ENCODE data around the gene TSFM. TPM values are rescaled to one million over a fixed set of nuclear protein-coding genes. Genes with fewer than 3 reads are reported as not detected.
"Not testable (repeated sequence)": the region's sequence is repeated elsewhere in the genome, so short reads cannot be mapped to it uniquely, and the experiment has no call there.

TSFM gene
- polyA plus RNA-seq, 3 donors, result 4.5 to 22.6 (median 21.8) TPM

DNA sequence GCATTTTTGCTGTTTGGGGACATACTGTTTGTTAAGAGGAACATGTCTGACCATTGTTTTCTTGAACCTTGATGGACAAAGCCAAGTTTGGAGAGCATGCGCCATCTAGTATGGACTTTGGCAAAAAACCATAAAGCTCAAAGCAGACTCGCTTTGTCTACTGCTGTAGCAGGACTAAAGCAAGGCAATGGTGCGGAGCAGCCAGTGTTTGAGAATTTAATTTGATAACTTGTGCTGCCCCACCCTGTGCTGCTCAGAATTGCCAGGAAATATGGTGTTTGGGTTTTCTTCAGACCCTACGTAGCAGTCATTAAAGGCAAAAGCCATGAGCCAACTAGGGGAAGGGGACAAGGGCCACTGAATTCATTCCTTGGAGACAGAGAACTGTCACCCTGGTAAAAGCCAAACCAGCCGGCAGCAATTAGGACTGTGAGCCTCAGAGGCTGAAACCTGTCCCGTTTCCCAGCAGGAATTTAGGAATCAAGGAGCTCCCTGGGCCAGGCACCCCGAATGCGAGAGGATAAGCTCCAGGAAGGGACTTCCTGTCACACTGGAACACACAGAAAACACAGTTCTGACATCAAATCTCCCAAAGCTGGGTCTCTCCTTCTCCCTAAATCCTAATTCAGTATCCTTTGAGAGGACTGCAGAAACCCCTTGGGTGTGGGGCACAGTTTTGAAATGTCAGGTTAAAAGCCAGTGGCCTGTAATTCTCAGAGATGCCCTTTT, 34.8 kb downstream of the TSFM start:
- peaks cover 24 to 31% of the 10 kb centered on the region in 2 donors for H3K36me3 ChIP-seq (replicated peaks in 1 of 2; ENCODE audit: control insufficient read depth in 1 of 2, insufficient read depth in 2 of 2, low read length in 2 of 2)
- WGBS (ENCODE audit: insufficient coverage), result 98% methylated on average over 8 of the region's 8 CpGs
- Mint-ChIP-seq H3K27me3 (ENCODE audit: low read depth in 3 of 3) (no peaks in the 10 kb centered on the region), H3K36me3 (peaks cover 28 to 39% of the 10 kb centered on the region in 2 donors), H3K4me3 (no peak overlapping the region), H3K9me3 (no peaks in the 10 kb centered on the region), H3K27ac (peak overlapping the region in 1 of 7 donors; percentile 53), H3K4me1 (peaks cover 31% of the 10 kb centered on the region)
- H3K4me3 ChIP-seq (replicated peaks in 1 of 3; ENCODE audit: low read depth in 2 of 3, low read length in 3 of 3), result no peak overlapping the region
- H3K27me3 ChIP-seq (ENCODE audit: control insufficient read depth in 2 of 2, insufficient read depth in 2 of 2, low read length in 2 of 2), result no peaks in the 10 kb centered on the region
- peak overlapping the region in 1 of 2 donors; percentile 39 for H3K27ac ChIP-seq (ENCODE audit: low read depth in 1 of 2, low read length in 2 of 2)
- no peak for DNase-seq
- H3K79me2 ChIP-seq (ENCODE audit: insufficient read depth, low read length), result no peaks in the 10 kb centered on the region
- no peak overlapping the region for H3K9ac ChIP-seq (ENCODE audit: insufficient read depth, low read length, poor library complexity, severe bottlenecking)
- peaks cover 67% of the 10 kb centered on the region for H4K20me1 ChIP-seq (ENCODE audit: insufficient read depth, low read length)
- H3K9me3 ChIP-seq (replicated peaks in 1 of 2; ENCODE audit: control insufficient read depth in 1 of 2, insufficient read depth in 1 of 2, low read length in 2 of 2), result no peaks in the 10 kb centered on the region
- peaks cover 23% of the 10 kb centered on the region in 2 donors for H3K4me1 ChIP-seq (ENCODE audit: control insufficient read depth in 1 of 2, insufficient read depth in 2 of 2, low read length in 2 of 2)
- TF ChIP-seq, protein P1, sequence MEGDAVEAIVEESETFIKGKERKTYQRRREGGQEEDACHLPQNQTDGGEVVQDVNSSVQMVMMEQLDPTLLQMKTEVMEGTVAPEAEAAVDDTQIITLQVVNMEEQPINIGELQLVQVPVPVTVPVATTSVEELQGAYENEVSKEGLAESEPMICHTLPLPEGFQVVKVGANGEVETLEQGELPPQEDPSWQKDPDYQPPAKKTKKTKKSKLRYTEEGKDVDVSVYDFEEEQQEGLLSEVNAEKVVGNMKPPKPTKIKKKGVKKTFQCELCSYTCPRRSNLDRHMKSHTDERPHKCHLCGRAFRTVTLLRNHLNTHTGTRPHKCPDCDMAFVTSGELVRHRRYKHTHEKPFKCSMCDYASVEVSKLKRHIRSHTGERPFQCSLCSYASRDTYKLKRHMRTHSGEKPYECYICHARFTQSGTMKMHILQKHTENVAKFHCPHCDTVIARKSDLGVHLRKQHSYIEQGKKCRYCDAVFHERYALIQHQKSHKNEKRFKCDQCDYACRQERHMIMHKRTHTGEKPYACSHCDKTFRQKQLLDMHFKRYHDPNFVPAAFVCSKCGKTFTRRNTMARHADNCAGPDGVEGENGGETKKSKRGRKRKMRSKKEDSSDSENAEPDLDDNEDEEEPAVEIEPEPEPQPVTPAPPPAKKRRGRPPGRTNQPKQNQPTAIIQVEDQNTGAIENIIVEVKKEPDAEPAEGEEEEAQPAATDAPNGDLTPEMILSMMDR (IDR thresholded peaks at IDR 0.05), result no peak
- H2AFZ ChIP-seq (ENCODE audit: insufficient read depth, low read depth, low read length, poor library complexity, severe bottlenecking), result no peak overlapping the region
- peak overlapping the region; percentile 10 for H3K4me2 ChIP-seq (replicated peaks; ENCODE audit: extremely low read depth, low read length, poor library complexity, severe bottlenecking)
- intact Hi-C loops (cut with micrococcal nuclease), result no loop called here

DNA sequence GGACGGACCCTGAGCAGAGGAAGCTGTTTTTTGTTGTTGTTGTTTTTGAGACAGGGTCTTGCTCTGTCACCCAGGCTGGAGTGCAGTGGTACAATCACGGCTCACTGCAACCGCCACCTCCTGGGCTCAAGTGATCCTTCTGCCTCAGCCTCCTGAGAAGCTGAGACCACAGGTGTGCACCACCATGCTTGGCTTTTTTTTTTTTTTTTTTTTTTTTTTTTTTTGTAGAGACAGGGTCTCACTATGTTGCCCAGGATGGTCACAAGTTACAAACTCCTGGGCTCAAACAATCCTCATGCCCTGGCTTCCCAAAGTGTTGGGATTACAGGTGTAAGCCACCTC, 35.4 kb downstream of the TSFM start:
- Histone ChIP-seq H3K4me1 (ENCODE audit: control insufficient read depth in 1 of 2, insufficient read depth in 2 of 2, low read length in 2 of 2) (peaks cover 23% of the 10 kb centered on the region in 2 donors), H3K36me3 (replicated peaks in 1 of 2; ENCODE audit: control insufficient read depth in 1 of 2, insufficient read depth in 2 of 2, low read length in 2 of 2) (peaks cover 30 to 37% of the 10 kb centered on the region in 2 donors), H3K27ac (ENCODE audit: low read depth in 1 of 2, low read length in 2 of 2) (peak overlapping the region in 1 of 2 donors; percentile 39), H4K20me1 (ENCODE audit: insufficient read depth, low read length) (peaks cover 72% of the 10 kb centered on the region)
- H3K27me3 Mint-ChIP-seq (ENCODE audit: low read depth in 3 of 3); DNase-seq; H3K9me3 ChIP-seq (replicated peaks in 1 of 2; ENCODE audit: control insufficient read depth in 1 of 2, insufficient read depth in 1 of 2, low read length in 2 of 2); H3K4me3 ChIP-seq (replicated peaks in 1 of 3; ENCODE audit: low read depth in 2 of 3, low read length in 3 of 3); H3K27me3 ChIP-seq (ENCODE audit: control insufficient read depth in 2 of 2, insufficient read depth in 2 of 2, low read length in 2 of 2); H2AFZ ChIP-seq (ENCODE audit: insufficient read depth, low read depth, low read length, poor library complexity, severe bottlenecking); H3K9ac ChIP-seq (ENCODE audit: insufficient read depth, low read length, poor library complexity, severe bottlenecking); H3K79me2 ChIP-seq (ENCODE audit: insufficient read depth, low read length); intact Hi-C loops (cut with micrococcal nuclease); H3K4me2 ChIP-seq (replicated peaks; ENCODE audit: extremely low read depth, low read length, poor library complexity, severe bottlenecking); H3K4me3 Mint-ChIP-seq; H3K9me3 Mint-ChIP-seq: not testable (repeated sequence)
- H3K4me1 Mint-ChIP-seq, result peaks cover 31% of the 10 kb centered on the region
- H3K36me3 Mint-ChIP-seq, result peaks cover 31 to 44% of the 10 kb centered on the region in 2 donors
- 67% methylated on average over 1 of the region's 3 CpGs for WGBS (ENCODE audit: insufficient coverage)
- peak overlapping the region in 1 of 7 donors; percentile 53 for H3K27ac Mint-ChIP-seq

DNA sequence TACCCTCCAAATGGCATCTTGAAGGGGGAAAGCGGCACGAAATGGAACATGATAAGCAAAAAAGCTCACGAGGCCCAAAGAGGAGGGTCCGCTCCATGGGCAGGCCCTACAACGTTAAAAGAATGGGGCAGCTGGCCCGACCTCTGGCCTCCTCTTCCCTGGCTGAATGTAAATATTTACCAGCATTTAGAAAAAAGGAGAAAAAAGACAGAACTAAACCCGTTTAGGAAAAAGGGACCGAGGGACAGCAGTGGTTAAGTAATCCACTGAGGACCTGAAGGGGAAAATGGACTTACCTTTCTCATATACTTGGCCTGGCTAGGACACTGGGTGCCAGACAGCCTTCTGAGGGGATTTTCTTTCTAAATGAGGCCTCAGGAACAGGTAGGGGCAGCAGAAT, 37.5 kb downstream of the TSFM start:
- H3K4me2 ChIP-seq (replicated peaks; ENCODE audit: extremely low read depth, low read length, poor library complexity, severe bottlenecking); H3K4me3 ChIP-seq (replicated peaks in 1 of 3; ENCODE audit: low read depth in 2 of 3, low read length in 3 of 3); H3K4me3 Mint-ChIP-seq; H3K27me3 Mint-ChIP-seq (ENCODE audit: low read depth in 3 of 3); H3K27me3 ChIP-seq (ENCODE audit: control insufficient read depth in 2 of 2, insufficient read depth in 2 of 2, low read length in 2 of 2); H3K79me2 ChIP-seq (ENCODE audit: insufficient read depth, low read length); H2AFZ ChIP-seq (ENCODE audit: insufficient read depth, low read depth, low read length, poor library complexity, severe bottlenecking); intact Hi-C loops (cut with micrococcal nuclease); H3K27ac ChIP-seq (ENCODE audit: low read depth in 1 of 2, low read length in 2 of 2); H3K9me3 ChIP-seq (replicated peaks in 1 of 2; ENCODE audit: control insufficient read depth in 1 of 2, insufficient read depth in 1 of 2, low read length in 2 of 2); DNase-seq; H3K9me3 Mint-ChIP-seq; H3K9ac ChIP-seq (ENCODE audit: insufficient read depth, low read length, poor library complexity, severe bottlenecking): not testable (repeated sequence)
- Mint-ChIP-seq H3K36me3 (peaks cover 53 to 65% of the 10 kb centered on the region in 2 donors), H3K4me1 (peaks cover 31% of the 10 kb centered on the region), H3K27ac (peak overlapping the region in 1 of 7 donors; percentile 35)
- peaks cover 94% of the 10 kb centered on the region for H4K20me1 ChIP-seq (ENCODE audit: insufficient read depth, low read length)
- no CpG with 5 or more reads among the region's 8 CpGs for WGBS (ENCODE audit: insufficient coverage)
- peaks cover 23% of the 10 kb centered on the region in 2 donors for H3K4me1 ChIP-seq (ENCODE audit: control insufficient read depth in 1 of 2, insufficient read depth in 2 of 2, low read length in 2 of 2)
- peaks cover 51 to 58% of the 10 kb centered on the region in 2 donors for H3K36me3 ChIP-seq (replicated peaks in 1 of 2; ENCODE audit: control insufficient read depth in 1 of 2, insufficient read depth in 2 of 2, low read length in 2 of 2)

DNA sequence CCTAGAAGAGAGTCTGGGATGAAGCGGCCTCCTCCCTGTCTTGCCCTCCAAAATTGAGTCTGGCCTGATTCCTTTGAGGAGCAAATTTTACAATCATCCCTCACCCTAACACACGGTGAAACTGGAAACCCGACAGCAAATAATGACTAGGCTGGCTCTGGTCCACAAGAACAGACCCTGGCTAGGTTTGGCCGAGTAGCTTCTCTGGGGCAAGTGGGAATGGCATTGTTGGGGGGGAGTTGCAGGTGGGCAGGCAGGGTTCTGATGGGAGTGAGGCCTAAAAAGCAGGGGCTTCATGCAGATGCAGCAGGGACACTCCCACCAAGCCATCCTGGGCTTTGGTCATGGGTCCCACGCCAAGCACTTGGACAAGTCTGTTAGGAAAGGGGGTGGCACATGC, 38.4 kb downstream of the TSFM start:
- WGBS (ENCODE audit: insufficient coverage), result 100% methylated on average over 1 of the region's 5 CpGs
- H3K79me2 ChIP-seq (ENCODE audit: insufficient read depth, low read length); H3K27me3 Mint-ChIP-seq (ENCODE audit: low read depth in 3 of 3); H3K9ac ChIP-seq (ENCODE audit: insufficient read depth, low read length, poor library complexity, severe bottlenecking); H2AFZ ChIP-seq (ENCODE audit: insufficient read depth, low read depth, low read length, poor library complexity, severe bottlenecking); H3K27me3 ChIP-seq (ENCODE audit: control insufficient read depth in 2 of 2, insufficient read depth in 2 of 2, low read length in 2 of 2); H3K4me2 ChIP-seq (replicated peaks; ENCODE audit: extremely low read depth, low read length, poor library complexity, severe bottlenecking); H3K9me3 ChIP-seq (replicated peaks in 1 of 2; ENCODE audit: control insufficient read depth in 1 of 2, insufficient read depth in 1 of 2, low read length in 2 of 2); H3K4me3 ChIP-seq (replicated peaks in 1 of 3; ENCODE audit: low read depth in 2 of 3, low read length in 3 of 3); H3K27ac ChIP-seq (ENCODE audit: low read depth in 1 of 2, low read length in 2 of 2); H3K4me3 Mint-ChIP-seq; intact Hi-C loops (cut with micrococcal nuclease); H3K9me3 Mint-ChIP-seq; DNase-seq: not testable (repeated sequence)
- Mint-ChIP-seq H3K27ac (peak overlapping the region in 2 of 7 donors; percentile 18 to 37), H3K4me1 (peaks cover 28% of the 10 kb centered on the region), H3K36me3 (peaks cover 61 to 74% of the 10 kb centered on the region in 2 donors)
- Histone ChIP-seq H3K4me1 (ENCODE audit: control insufficient read depth in 1 of 2, insufficient read depth in 2 of 2, low read length in 2 of 2) (peaks cover 19 to 20% of the 10 kb centered on the region in 2 donors), H3K36me3 (replicated peaks in 1 of 2; ENCODE audit: control insufficient read depth in 1 of 2, insufficient read depth in 2 of 2, low read length in 2 of 2) (peaks cover 60 to 67% of the 10 kb centered on the region in 2 donors), H4K20me1 (ENCODE audit: insufficient read depth, low read length) (peaks cover 96% of the 10 kb centered on the region)

All from CD14-positive monocyte (primary cell).